Measurements from ENCODE around the gene DENND2C. TPM values are rescaled to one million over a fixed set of nuclear protein-coding genes. Genes with fewer than 3 reads are reported as not detected.

Gene DENND2C
- total and polyA plus RNA-seq, 8 donors = 3.2 to 5.4 (median 4.9) TPM

DNA sequence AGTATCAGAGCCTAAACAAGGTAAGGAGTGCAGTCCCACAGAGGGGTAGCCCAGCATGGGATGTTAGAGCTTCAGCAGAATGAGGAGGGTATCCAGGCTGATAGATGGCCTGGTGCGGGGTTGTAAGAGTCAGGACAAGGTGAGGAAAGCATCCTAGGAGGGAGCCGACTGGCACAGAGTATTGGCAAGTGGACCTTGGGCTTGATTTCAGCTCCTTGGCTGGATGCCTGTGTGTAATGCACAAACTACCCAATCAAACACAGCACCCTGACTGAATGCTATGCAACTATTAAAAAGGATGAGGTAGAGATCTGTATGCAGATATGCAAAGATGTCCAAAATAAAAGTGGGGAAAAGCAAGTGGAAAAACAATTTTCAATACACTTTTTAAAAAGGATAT, 18.0 kb downstream of the DENND2C start:
- H3K36me3 ChIP-seq = no peaks in the 10 kb centered on the region
- ATAC-seq (no peak), DNase-seq (no peak)
- H3K27ac ChIP-seq = no peak overlapping the region
- no peaks in the 10 kb centered on the region for H3K4me1 ChIP-seq
- no peak overlapping the region for H3K4me3 ChIP-seq
- TF ChIP-seq, protein P1, sequence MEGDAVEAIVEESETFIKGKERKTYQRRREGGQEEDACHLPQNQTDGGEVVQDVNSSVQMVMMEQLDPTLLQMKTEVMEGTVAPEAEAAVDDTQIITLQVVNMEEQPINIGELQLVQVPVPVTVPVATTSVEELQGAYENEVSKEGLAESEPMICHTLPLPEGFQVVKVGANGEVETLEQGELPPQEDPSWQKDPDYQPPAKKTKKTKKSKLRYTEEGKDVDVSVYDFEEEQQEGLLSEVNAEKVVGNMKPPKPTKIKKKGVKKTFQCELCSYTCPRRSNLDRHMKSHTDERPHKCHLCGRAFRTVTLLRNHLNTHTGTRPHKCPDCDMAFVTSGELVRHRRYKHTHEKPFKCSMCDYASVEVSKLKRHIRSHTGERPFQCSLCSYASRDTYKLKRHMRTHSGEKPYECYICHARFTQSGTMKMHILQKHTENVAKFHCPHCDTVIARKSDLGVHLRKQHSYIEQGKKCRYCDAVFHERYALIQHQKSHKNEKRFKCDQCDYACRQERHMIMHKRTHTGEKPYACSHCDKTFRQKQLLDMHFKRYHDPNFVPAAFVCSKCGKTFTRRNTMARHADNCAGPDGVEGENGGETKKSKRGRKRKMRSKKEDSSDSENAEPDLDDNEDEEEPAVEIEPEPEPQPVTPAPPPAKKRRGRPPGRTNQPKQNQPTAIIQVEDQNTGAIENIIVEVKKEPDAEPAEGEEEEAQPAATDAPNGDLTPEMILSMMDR (IDR thresholded peaks at IDR 0.05) = no peak
- H3K9me3 ChIP-seq = no peaks in the 10 kb centered on the region
- H3K27me3 ChIP-seq = no peaks in the 10 kb centered on the region
- intact Hi-C loops (cut with DNase I) = no loop called here

DNA sequence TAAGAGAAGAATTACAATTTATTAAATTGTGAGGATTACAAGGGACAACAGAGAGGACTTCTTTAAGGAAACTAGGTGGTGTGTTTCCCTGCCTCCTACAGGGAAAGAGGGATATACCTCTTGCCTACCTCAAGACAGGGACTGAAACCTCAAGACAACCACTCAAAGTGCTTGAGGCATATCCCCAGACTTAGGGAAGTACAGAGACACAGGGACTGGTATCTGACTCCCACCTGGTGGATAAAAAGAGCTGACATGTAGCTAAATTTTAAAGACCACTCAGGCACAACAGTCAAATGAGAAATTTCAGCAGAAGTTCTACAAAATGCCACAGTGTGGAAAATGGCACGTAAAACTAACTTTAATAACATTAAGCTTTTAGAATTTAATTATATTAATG, 21.3 kb downstream of the DENND2C start:
- DNase-seq (no peak), ATAC-seq (no peak)
- H3K4me3 ChIP-seq = no peak overlapping the region
- no peaks in the 10 kb centered on the region for H3K9me3 ChIP-seq
- no peak overlapping the region for H3K27ac ChIP-seq
- TF ChIP-seq, protein P1 (IDR thresholded peaks at IDR 0.05) = no peak
- no peaks in the 10 kb centered on the region for H3K27me3 ChIP-seq
- no peaks in the 10 kb centered on the region for H3K36me3 ChIP-seq
- intact Hi-C loops (cut with DNase I) = no loop called here
- no peaks in the 10 kb centered on the region for H3K4me1 ChIP-seq

DNA sequence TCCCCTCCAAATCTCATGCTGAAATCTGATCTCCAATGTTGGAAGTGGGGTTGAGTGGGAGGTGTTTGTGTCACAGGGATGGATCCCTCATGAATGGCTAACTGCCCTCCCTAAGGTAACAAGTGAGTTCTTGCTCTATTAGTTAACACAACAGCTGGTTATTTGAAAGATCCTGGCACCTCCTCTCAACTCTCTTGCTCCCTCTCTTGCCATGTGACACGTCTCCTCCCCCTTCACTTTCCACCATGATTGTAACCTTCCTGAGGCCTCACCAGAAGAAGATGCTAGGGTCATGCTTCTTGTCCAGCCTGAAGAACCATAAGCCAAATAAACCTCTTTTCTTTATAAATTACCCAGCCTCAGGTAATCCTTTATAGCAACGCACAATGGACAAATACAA, 28.5 kb downstream of the DENND2C start:
- H3K4me3 ChIP-seq = no peak overlapping the region
- H3K27ac ChIP-seq = no peak overlapping the region
- no peaks in the 10 kb centered on the region for H3K9me3 ChIP-seq
- DNase-seq (no peak), ATAC-seq (no peak)
- TF ChIP-seq, protein P1 (IDR thresholded peaks at IDR 0.05) = no peak
- H3K4me1 ChIP-seq = no peaks in the 10 kb centered on the region
- intact Hi-C loops (cut with DNase I) = no loop called here
- no peaks in the 10 kb centered on the region for H3K36me3 ChIP-seq
- H3K27me3 ChIP-seq = no peaks in the 10 kb centered on the region

DNA sequence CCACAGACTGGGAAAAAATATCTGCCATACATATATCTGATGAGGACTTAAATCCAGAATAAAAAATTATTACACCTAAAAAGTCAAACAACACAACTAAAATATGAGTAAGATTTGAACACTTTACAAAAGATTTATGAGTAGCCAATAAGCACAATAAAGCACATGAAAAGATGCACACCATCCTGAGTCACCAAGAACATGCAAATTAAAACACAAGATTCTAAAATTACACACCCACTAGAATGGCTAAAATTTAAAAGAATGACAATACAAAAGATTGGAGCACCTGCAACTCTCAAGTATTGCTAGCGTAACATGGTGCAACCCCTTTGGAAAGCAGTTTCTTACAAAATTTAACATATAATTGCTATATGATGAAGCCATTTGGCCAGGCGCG, 30.9 kb downstream of the DENND2C start:
- H3K4me1 ChIP-seq = no peaks in the 10 kb centered on the region
- no peak for ATAC-seq
- H3K4me3 ChIP-seq = no peak overlapping the region
- no peaks in the 10 kb centered on the region for H3K27me3 ChIP-seq
- no peaks in the 10 kb centered on the region for H3K9me3 ChIP-seq
- TF ChIP-seq, protein P1 (IDR thresholded peaks at IDR 0.05) = no peak
- no peak for DNase-seq
- intact Hi-C loops (cut with DNase I) = no loop called here
- no peak overlapping the region for H3K27ac ChIP-seq
- H3K36me3 ChIP-seq = no peaks in the 10 kb centered on the region

DNA sequence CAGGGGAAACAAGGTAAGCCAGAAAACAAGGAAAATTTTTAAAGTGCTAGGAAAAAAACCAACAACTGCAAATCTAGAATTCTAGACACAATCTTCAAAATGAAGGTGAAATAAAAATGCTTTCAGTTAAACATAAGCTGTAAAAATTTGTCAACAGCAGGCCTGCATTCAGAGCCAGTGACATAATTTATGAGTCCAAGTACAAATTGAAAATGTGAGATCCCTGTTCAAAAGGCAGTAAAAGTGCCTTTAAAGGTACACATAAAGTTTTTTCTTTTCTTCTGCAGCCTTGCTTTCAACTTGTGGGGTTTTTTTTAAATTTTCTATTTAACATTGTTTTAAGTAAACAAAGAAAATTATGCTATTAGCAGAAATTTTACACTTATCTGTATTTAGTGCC, 37.4 kb downstream of the DENND2C start:
- no peaks in the 10 kb centered on the region for H3K36me3 ChIP-seq
- TF ChIP-seq, protein P1 (IDR thresholded peaks at IDR 0.05) = no peak
- intact Hi-C loops (cut with DNase I) = no loop called here

More for the DNA sequence above, 37.4 kb downstream of the DENND2C start:
- Histone ChIP-seq H3K9me3 (no peaks in the 10 kb centered on the region), H3K27me3 (no peaks in the 10 kb centered on the region), H3K4me1 (no peaks in the 10 kb centered on the region), H3K27ac (no peak overlapping the region), H3K4me3 (no peak overlapping the region)
- ATAC-seq (no peak), DNase-seq (no peak)

Measured in left lung (tissue), 10 donors.